Activated B cell treated with CpG ODN at 0.5 μM for 24 hours (primary cell): ENCODE results near the gene CDKN3. TPM values are rescaled to one million over a fixed set of nuclear protein-coding genes. Genes with fewer than 3 reads are reported as not detected.
A peak's percentile ranks its signal among the peaks of the same experiment; 100 is the strongest.

Experiments
- ATAC-seq: fragments of 200-7000 bp; cut with Tn5 transposase; one replicate; pipeline ENCODE4 v1.10.0; 2021; ENCODE audit warnings: low read depth, mild to moderate bottlenecking, moderate library complexity
- CTCF ChIA-PET: fragments of 350-600 bp; sonication (Branson Sonifier 250); formaldehyde crosslinking; loops from one replicate; lab custom pipeline; 2021; ENCODE audit warnings: antibody characterized with exemption; lab: Charles Lee
- POLR2A ChIA-PET: fragments of 350-600 bp; sonication (Branson Sonifier 250); formaldehyde crosslinking; loops from one replicate; lab custom pipeline; 2021; ENCODE audit warnings: antibody characterized with exemption; lab: Charles Lee
- DNase-seq: peaks from one replicate; pipeline ENCODE4 v3.0.0; 2022
- H3K27ac Mint-ChIP-seq: one replicate; pipeline ENCODE4 v1.8.0; 2020; ENCODE audit warnings: mixed read lengths
- H3K27me3 Mint-ChIP-seq: one replicate; pipeline ENCODE4 v1.8.0; 2021; ENCODE audit warnings: mixed read lengths
- H3K36me3 Mint-ChIP-seq: one replicate; pipeline ENCODE4 v1.8.0; 2021; ENCODE audit warnings: low read depth, mixed read lengths
- H3K4me1 Mint-ChIP-seq: one replicate; pipeline ENCODE4 v1.8.0; 2021; ENCODE audit warnings: mixed read lengths
- H3K4me3 Mint-ChIP-seq: one replicate; pipeline ENCODE4 v1.8.0; 2020; ENCODE audit warnings: mild to moderate bottlenecking, mixed read lengths
- H3K9me3 Mint-ChIP-seq: one replicate; pipeline ENCODE4 v1.8.0; 2020; ENCODE audit warnings: mixed read lengths
- CTCF ChIP-seq: fragments of 200-600 bp; IDR thresholded peaks from one replicate; pipeline ENCODE4 v1.8.0; 2022; ENCODE audit warnings: antibody characterized with exemption, mild to moderate bottlenecking
- intact Hi-C: fragments of 100-400 bp; cut with micrococcal nuclease; formaldehyde crosslinking; loops from one replicate; pipeline ENCODE4 v1.15.1; 2024
- total RNA-seq: library from RNA; stranded (reverse); gene quantifications from 2 replicates; pipeline ENCODE4 v1.2.3, GENCODE V29; 2022

The CDKN3 gene
- total RNA-seq, 1 donor from 2014 or later, result 0.91 TPM

DNA sequence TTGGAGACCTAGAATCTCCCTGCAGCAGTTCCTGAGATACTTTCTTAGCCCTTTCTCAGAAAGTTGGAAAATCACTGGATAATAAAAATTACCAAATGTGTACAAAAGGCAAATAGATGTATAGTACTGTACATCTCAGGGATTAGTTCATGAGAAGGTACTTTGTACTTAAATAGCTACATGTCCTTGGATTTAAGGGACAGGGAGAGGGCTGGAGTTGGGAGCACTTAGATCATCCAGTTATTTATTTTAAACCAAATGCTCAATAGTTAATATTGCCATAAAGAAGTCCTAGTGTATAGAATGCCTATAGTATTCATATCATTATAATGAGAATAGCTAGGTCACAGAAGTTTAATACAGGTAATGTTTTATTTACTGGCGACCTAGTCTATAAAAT, 13.4 kb downstream of the CDKN3 start:
- Mint-ChIP-seq H3K36me3 (no peaks in the 10 kb centered on the region), H3K9me3 (no peaks in the 10 kb centered on the region), H3K4me3 (no peak overlapping the region), H3K27me3 (no peaks in the 10 kb centered on the region), H3K27ac (no peak overlapping the region), H3K4me1 (no peaks in the 10 kb centered on the region)
- POLR2A ChIA-PET, result no interaction called here
- ATAC-seq, result no peak
- no peak for TF ChIP-seq CTCF
- intact Hi-C loops, result no loop called here
- CTCF ChIA-PET, result no interaction called here
- DNase-seq, result no peak

DNA sequence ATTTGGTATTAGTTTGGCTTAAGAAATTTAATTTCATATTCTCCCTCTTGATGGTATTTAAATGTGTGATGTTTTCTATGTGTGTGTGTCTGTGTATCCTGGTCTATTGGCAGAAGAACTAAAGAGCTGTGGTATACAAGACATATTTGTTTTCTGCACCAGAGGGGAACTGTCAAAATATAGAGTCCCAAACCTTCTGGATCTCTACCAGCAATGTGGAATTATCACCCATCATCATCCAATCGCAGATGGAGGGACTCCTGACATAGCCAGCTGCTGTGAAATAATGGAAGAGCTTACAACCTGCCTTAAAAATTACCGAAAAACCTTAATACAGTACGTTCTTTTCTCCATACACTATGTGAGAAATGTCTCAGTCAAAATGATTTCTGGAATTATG, 14.6 kb downstream of the CDKN3 start:
- Mint-ChIP-seq H3K9me3 (no peaks in the 10 kb centered on the region), H3K4me1 (no peaks in the 10 kb centered on the region), H3K27me3 (no peaks in the 10 kb centered on the region), H3K27ac (no peak overlapping the region), H3K4me3 (no peak overlapping the region), H3K36me3 (no peaks in the 10 kb centered on the region)
- ATAC-seq, result no peak
- intact Hi-C loops, result no loop called here
- ChIA-PET POLR2A (no interaction called here), CTCF (no interaction called here)
- no peak for TF ChIP-seq CTCF
- DNase-seq, result no peak

DNA sequence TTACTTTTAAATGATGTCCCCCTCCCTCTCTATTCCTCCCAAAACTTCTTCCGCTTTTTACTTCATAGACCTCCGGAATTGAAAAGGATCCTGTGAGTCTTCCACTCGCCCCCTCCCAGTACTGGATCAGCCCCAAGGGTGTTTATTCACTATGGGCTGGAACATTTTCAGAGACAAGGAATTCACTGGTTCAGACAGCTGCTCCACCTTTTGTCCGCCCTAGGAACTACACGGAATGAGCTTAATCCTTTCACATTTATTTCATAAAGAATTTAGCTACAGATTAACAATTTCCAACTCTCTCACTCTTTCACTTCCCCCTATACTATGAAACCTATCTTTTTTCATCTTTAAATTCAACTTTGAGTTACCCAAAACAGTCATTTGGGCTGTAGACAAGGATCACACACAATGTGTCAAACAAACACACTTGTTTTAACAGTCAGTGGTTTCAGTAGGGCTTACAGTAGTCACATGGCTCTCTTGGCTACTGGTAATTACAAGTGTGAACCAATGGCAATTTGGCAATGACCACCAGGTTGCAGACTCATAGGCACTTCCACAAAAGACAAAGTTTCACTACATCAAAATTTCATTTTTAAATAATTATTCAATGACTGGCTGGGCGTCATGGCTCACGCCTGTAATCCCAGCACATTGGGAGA, 23.8 kb downstream of the CDKN3 start:
- DNase-seq, result no peak
- CTCF ChIA-PET, result no interaction called here
- intact Hi-C loops, result no loop called here
- Mint-ChIP-seq H3K4me1 (peaks cover 4% of the 10 kb centered on the region), H3K27me3 (no peaks in the 10 kb centered on the region), H3K36me3 (peaks cover 15% of the 10 kb centered on the region), H3K4me3 (no peak overlapping the region), H3K27ac (no peak overlapping the region), H3K9me3 (no peaks in the 10 kb centered on the region)
- ATAC-seq, result peak; percentile 34
- POLR2A ChIA-PET, result no interaction called here
- TF ChIP-seq CTCF, result no peak

DNA sequence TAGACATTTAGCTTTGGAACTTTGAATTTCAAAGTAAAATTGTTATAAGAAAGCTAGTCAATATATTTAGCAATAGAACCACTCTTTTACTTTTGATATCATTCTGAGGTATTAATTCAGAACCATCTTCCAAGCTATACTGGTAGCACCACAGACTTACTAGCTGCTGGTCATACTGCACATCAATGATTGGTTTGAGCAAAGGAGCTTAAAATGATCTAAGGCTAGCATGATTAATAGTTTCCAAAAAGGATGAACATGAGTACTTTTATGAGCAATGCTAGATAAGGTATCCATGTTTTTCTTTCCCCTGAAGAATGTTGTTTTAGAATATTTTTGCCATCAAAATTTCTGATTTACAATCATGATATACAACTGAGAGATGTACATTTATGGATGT, 27.2 kb downstream of the CDKN3 start:
- ATAC-seq, result no peak
- no peak overlapping the region for H3K4me3 Mint-ChIP-seq

GRCh38 chr14:54424479-54424901, 27.7 kb downstream of the CDKN3 start:
- H3K27ac Mint-ChIP-seq, result no peak overlapping the region
- POLR2A ChIA-PET, result no interaction called here
- H3K36me3 Mint-ChIP-seq, result peaks cover 48% of the 10 kb centered on the region
- CTCF ChIA-PET, result no interaction called here
- ATAC-seq, result no peak
- no peak overlapping the region for H3K4me3 Mint-ChIP-seq
- peaks cover 4% of the 10 kb centered on the region for H3K4me1 Mint-ChIP-seq
- H3K27me3 Mint-ChIP-seq, result no peaks in the 10 kb centered on the region
- intact Hi-C loops, result no loop called here
- TF ChIP-seq CTCF, result no peak
- no peak for DNase-seq
- H3K9me3 Mint-ChIP-seq, result no peaks in the 10 kb centered on the region

More for the DNA sequence above, 27.2 kb downstream of the CDKN3 start:
- Mint-ChIP-seq H3K4me1 (peaks cover 4% of the 10 kb centered on the region), H3K27ac (no peak overlapping the region), H3K27me3 (no peaks in the 10 kb centered on the region), H3K9me3 (no peaks in the 10 kb centered on the region), H3K36me3 (peaks cover 44% of the 10 kb centered on the region)
- ChIA-PET POLR2A (no interaction called here), CTCF (no interaction called here)
- no peak for DNase-seq
- intact Hi-C loops, result no loop called here
- TF ChIP-seq CTCF, result no peak
